GM21381 (cell line): ENCODE measurements around the gene EEF1A2.

Experiments used
- ATAC-seq: cut with Tn5 transposase; IDR thresholded peaks from one replicate; pipeline ENCODE4 v1.9.1; 2021; ENCODE audit warnings: mild to moderate bottlenecking, moderate library complexity; ENCODE audit not compliant: unreplicated experiment

EEF1A2 gene

GRCh38 chr20:63498960-63499337, at the start of gene EEF1A2:
EEF1A2 (minus strand) TSS chr20:63499083; CDS start chr20:63497763, 1,320 bp downstream.
- ATAC-seq: no peak

- no peak for ATAC-seq
Measured at GRCh38 chr20:63548542-63548941, 49.7 kb upstream of the EEF1A2 start.

GRCh38 chr20:63547725-63548480, 49.0 kb upstream of the EEF1A2 start, which contains the start of gene SRMS:
SRMS (minus strand) TSS chr20:63547749; CDS start chr20:63547463, 286 bp downstream.
- ATAC-seq: no peak

- no peak for ATAC-seq
Measured at GRCh38 chr20:63546956-63547724, 48.3 kb upstream of the EEF1A2 start.

GRCh38 chr20:63546256-63546955, 47.5 kb upstream of the EEF1A2 start:
- no peak for ATAC-seq

DNA sequence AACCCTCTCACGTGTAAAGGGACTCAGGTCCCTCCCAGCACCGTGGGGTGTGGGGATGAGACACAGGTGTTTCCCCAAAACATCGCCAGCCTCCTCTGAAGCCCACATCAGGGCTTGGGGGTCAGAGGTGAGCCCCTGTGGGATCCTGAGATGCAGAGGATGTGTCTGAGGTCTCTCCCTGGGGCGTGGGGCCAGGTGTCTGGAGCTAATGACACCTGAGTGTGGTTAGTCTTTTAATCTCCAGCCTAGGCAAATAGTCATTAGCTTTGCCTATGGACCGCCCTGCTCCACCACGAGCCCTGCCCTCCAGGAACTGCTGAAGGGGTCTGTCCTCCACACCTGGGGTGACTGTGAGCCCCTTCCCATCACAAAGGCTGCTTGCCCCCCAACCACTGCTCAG, 46.9 kb upstream of the EEF1A2 start:
- ATAC-seq: no peak

DNA sequence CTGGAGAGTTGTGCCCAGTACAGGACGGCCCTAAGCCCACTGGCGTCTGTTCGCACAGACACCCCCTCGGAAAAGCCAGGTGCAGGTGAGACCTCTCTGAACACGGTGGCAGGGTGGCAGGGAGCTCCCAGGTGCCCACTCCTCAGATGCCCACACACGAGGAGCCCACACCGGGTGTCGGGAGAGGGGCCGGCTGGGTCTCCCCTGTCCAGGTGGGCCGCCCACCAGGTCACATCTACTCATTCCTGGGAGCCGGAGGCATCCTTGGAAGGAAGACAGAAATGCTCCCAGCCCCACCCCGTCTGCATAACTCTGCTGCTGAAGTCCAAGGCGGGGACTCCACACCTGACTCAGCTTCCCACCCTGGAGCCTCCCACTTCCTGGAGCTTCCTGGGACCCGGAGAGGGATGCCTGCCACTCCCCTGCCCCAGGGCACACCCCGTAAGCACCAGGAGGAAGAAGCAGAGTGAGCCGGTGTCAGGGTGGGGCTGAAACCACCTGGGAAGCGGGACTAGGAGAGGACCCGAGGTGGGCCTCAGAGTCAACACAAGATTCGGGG, 46.2 kb upstream of the EEF1A2 start:
- no peak for ATAC-seq

GRCh38 chr20:63544241-63544957, 45.5 kb upstream of the EEF1A2 start:
- no peak for ATAC-seq

GRCh38 chr20:63543733-63544132, 44.9 kb upstream of the EEF1A2 start:
- ATAC-seq: no peak

- ATAC-seq: no peak
Measured at GRCh38 chr20:63543131-63543530, 44.2 kb upstream of the EEF1A2 start.

DNA sequence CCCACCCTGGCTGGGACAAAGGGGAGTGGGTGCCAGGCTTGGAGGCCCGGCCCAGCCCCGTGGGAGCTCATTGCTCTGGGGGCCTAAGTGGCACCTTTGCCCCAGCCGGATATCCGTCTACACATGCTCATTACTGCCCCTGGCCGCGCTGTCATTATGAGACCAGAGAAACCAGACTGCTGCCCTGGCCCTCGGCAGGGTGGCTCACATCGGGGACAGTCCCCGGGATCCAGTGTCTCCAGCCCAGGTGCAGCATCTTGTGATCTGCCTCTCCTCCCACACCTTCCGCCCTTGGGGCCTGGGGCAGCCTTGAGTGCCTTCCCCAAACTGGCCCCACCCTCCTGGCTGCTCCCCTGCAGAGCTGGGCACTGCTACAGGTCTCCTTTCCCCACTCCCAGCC, 43.8 kb upstream of the EEF1A2 start:
- ATAC-seq: no peak

- ATAC-seq: no peak
Measured at GRCh38 chr20:63542031-63542559, 43.2 kb upstream of the EEF1A2 start.

DNA sequence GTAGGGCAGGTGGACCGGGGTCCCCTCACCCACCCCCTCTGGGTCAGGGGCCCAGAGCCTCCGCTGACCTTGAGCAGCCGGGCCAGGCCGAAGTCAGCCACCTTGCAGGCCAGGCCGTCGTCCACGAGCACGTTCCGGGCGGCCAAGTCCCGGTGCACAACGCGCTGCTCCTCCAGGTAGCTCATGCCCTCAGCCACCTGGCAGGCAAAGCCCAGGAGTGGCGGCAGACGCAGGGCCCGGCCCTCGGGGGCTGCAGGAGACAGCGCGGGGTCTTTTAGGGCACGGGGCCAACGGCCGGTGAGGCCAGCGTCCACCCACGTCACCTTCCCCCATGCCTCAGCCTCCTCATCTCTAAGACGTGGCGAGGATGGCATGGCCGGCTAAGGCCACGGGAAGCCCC, 42.5 kb upstream of the EEF1A2 start:
- ATAC-seq: no peak

DNA sequence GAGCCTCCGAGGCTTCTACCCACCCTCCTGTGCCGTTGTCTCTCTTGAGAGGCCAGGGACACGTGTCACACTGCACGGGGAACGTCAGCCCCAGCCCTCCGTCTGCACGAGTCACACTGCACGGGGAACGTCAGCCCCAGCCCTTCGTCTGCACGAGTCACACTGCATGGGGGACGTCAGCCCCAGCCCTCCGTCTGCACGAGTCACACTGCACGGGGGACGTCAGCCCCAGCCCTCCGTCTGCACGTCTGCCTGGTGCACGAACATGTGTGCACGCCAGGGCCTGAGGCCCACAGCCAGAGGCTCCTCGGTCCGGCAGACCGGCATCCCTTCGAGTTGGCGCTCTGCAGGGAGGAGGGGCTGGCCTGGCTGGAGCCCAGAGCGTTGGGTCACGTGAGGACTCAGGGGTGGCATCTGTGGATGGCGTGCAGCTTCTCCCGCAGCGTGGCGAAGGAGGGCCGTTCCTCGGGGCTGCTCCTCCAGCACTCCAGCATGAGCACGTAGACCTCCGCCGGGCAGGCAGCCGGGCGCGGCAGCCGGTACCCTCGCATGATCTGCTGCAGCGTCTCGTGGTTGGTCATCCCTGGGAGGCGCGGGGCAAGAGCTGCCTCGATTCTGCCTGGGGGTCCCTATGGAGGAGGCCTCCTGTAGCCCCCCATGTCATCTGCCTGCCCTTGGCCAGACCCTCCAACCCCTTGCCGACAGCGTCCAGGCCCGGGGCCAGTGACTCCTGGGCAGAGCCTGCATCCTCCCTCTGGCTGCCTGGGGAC, 41.7 kb upstream of the EEF1A2 start:
- no peak for ATAC-seq

GRCh38 chr20:63539441-63540370, 40.8 kb upstream of the EEF1A2 start:
- ATAC-seq: no peak

- no peak for ATAC-seq
Measured at GRCh38 chr20:63539092-63539430, 40.2 kb upstream of the EEF1A2 start.

- ATAC-seq: no peak
Measured at GRCh38 chr20:63538204-63539091, 39.6 kb upstream of the EEF1A2 start.
